Body of pancreas (tissue), 4 donors: ENCODE data around the gene TDRD9. TPM values are rescaled to one million over a fixed set of nuclear protein-coding genes. Genes with fewer than 3 reads are reported as not detected.

Experiments used
- ATAC-seq: fragments of 150-250 bp; one replicate; pipeline ENCODE4 v1.9.1; 2016
- DNase-seq, 4 donors: peaks; one replicate each; pipeline ENCODE4 v3.0.0-alpha.2; 2019
- H3K27ac ChIP-seq, 4 donors: fragments of 200-600 bp; sonication (generic); 1 replicate in 3 of 4; 2 replicates in 1 of 4; pipeline versions ENCODE4 v1.5.1 to v1.6.1; 2016 to 2019; ENCODE audit warnings: mild to moderate bottlenecking in 1 of 4, mixed read lengths in 1 of 4, moderate library complexity in 1 of 4
- H3K27me3 ChIP-seq, 2 donors: fragments of 200-600 bp; sonication (generic); one replicate each; pipeline ENCODE4 v1.6.0; 2016; ENCODE audit warnings: mild to moderate bottlenecking in 1 of 2
- H3K36me3 ChIP-seq, 2 donors: fragments of 200-600 bp; sonication (generic); replicated peaks in 1 of 2; 2 replicates each; pipeline ENCODE4 v1.5.1; 2016; ENCODE audit warnings: low read depth in 2 of 2; ENCODE audit not compliant: insufficient read depth in 1 of 2
- H3K4me1 ChIP-seq: fragments of 200-600 bp; sonication (generic); one replicate; pipeline ENCODE4 v1.6.0; 2016
- H3K4me3 ChIP-seq, 2 donors: fragments of 200-600 bp; sonication (generic); 1 replicate in 1 of 2; 2 replicates in 1 of 2; pipeline ENCODE4 v1.5.1; 2016 to 2019
- H3K9me3 ChIP-seq, 3 donors: fragments of 200-600 bp; sonication (generic); 1 replicate in 2 of 3; 2 replicates in 1 of 3; pipeline ENCODE4 v1.5.1; 2016
- CTCF ChIP-seq, 7 experiments: fragments of 450-650 bp in 4 of 7; fragments of 200-600 bp in 3 of 7; sonication (generic) in 3 of 7; IDR thresholded peaks; one replicate each; pipeline ENCODE4 v1.5.1; 2016 to 2019; ENCODE audit warnings: antibody characterized with exemption in 7 of 7
- POLR2A ChIP-seq, 3 donors: fragments of 450-650 bp; IDR thresholded peaks; one replicate each; pipeline ENCODE4 v1.6.1; 2016; ENCODE audit warnings: antibody characterized with exemption in 3 of 3, mild to moderate bottlenecking in 2 of 3
- WGBS, 2 donors: methylation state at CpG; one replicate each; pipeline ENCODE4 v1.1.5; 2017; 5-methylcytosine and 5-hydroxymethylcytosine counted together
- intact Hi-C: fragments of 100-400 bp; cut with DNase I; formaldehyde crosslinking; loops from one replicate; pipeline ENCODE4 v1.15.1; 2023
- total RNA-seq, 2 donors: library from RNA; depleted of rRNA; stranded (reverse); fragments of >200 nt; gene quantifications; one replicate each; pipeline ENCODE4 v1.1.0, GENCODE V29; 2016

TDRD9 gene
- total RNA-seq, 2 donors from 2014 or later, result 2.0 to 4.7 TPM

- no peaks in the 10 kb centered on the region for H3K36me3 ChIP-seq
- H3K27ac ChIP-seq, result no peak overlapping the region
- no peak for ATAC-seq
Observed at GRCh38 chr14:104016873-104017650, 88.8 kb downstream of the TDRD9 start.

GRCh38 chr14:104019029-104019428 lies 90.8 kb downstream of the TDRD9 start:
- intact Hi-C loops, result no loop called here
- no peak overlapping the region for H3K27ac ChIP-seq
- H3K9me3 ChIP-seq, result no peaks in the 10 kb centered on the region
- no peaks in the 10 kb centered on the region for H3K27me3 ChIP-seq
- DNase-seq (no peak), ATAC-seq (no peak)
- H3K36me3 ChIP-seq, result no peaks in the 10 kb centered on the region
- no peak overlapping the region for H3K4me3 ChIP-seq
- TF ChIP-seq POLR2A (IDR thresholded peaks at IDR 0.05) (no peak), CTCF (IDR thresholded peaks at IDR 0.05) (no peak)
- no peaks in the 10 kb centered on the region for H3K4me1 ChIP-seq
- 83 to 96% methylated on average over 1 of the region's 1 CpG for WGBS, 2 donors

More at GRCh38 chr14:104016873-104017650, 88.8 kb downstream of the TDRD9 start:
- intact Hi-C loops, result no loop called here
- no peak for TF ChIP-seq POLR2A (IDR thresholded peaks at IDR 0.05)
- no peak for DNase-seq
- no peak overlapping the region for H3K4me3 ChIP-seq
- WGBS, 2 donors, result 80 to 81% methylated on average over 11 of the region's 11 CpGs
- no peaks in the 10 kb centered on the region for H3K9me3 ChIP-seq
- H3K4me1 ChIP-seq, result peaks cover 2% of the 10 kb centered on the region
- no peaks in the 10 kb centered on the region for H3K27me3 ChIP-seq

- Histone ChIP-seq H3K36me3 (no peaks in the 10 kb centered on the region), H3K27me3 (no peaks in the 10 kb centered on the region), H3K4me3 (no peak overlapping the region), H3K9me3 (no peaks in the 10 kb centered on the region), H3K27ac (no peak overlapping the region), H3K4me1 (no peaks in the 10 kb centered on the region)
- no peak for DNase-seq
- no peak for TF ChIP-seq CTCF (IDR thresholded peaks at IDR 0.05)
- TF ChIP-seq POLR2A (IDR thresholded peaks at IDR 0.05), result no peak
- ATAC-seq, result no peak
- intact Hi-C loops, result no loop called here
- 72 to 88% methylated on average over 7 of the region's 7 CpGs for WGBS, 2 donors
Observed at GRCh38 chr14:104019806-104020205, 91.5 kb downstream of the TDRD9 start.

GRCh38 chr14:104020471-104020870 lies 92.2 kb downstream of the TDRD9 start:
- Histone ChIP-seq H3K27me3 (no peaks in the 10 kb centered on the region), H3K9me3 (no peaks in the 10 kb centered on the region), H3K36me3 (no peaks in the 10 kb centered on the region), H3K4me3 (no peak overlapping the region), H3K27ac (no peak overlapping the region), H3K4me1 (no peaks in the 10 kb centered on the region)
- 81 to 84% methylated on average over 9 of the region's 9 CpGs for WGBS, 2 donors
- intact Hi-C loops, result no loop called here
- no peak for DNase-seq
- TF ChIP-seq POLR2A (IDR thresholded peaks at IDR 0.05), result no peak
- no peak for TF ChIP-seq CTCF (IDR thresholded peaks at IDR 0.05)
- no peak for ATAC-seq

- intact Hi-C loops, result no loop called here
- no peak for ATAC-seq
- Histone ChIP-seq H3K4me3 (no peak overlapping the region), H3K36me3 (no peaks in the 10 kb centered on the region), H3K9me3 (no peaks in the 10 kb centered on the region), H3K27ac (no peak overlapping the region), H3K27me3 (no peaks in the 10 kb centered on the region), H3K4me1 (no peaks in the 10 kb centered on the region)
- TF ChIP-seq CTCF (IDR thresholded peaks at IDR 0.05), result no peak
- 79 to 86% methylated on average over 2 of the region's 2 CpGs for WGBS, 2 donors
- DNase-seq, result no peak
Observed at GRCh38 chr14:104023325-104024055, 95.2 kb downstream of the TDRD9 start.
